Activated CD4-positive, alpha-beta T cell treated with anti-CD3 and anti-CD28 coated beads, Interleukin-2, amount 50 U/mL, for 4 hours (primary cell): Measurements from ENCODE around the gene TNS3.

ENCODE experiments used
- DNase-seq, 2 experiments: peaks; one replicate each; pipeline ENCODE4 v3.0.0-alpha.2; 2020

The TNS3 gene

DNA sequence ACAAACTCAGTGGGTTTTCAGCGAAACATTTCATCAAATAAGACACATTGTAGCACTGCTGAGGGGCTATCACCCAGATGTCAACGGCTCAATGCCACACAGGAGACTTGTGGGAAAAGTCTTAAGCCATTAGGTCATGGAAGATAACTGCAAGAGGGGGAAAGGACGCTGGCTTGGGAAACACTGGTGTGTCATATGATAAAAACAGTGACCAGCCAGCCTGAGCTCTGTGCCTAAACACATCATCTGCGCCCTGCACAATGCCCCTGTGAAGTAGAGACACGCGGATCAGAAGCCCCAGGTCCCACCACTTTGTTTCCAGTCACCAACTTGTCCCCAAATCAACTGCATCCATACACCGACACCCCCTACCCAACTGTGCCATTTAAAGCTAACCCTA lies 116.7 kb downstream of the TNS3 start:
- DNase-seq: no peak

- no peak for DNase-seq
These were observed 117.6 kb downstream of the TNS3 start for GRCh38 chr7:47464266-47464665.

DNA sequence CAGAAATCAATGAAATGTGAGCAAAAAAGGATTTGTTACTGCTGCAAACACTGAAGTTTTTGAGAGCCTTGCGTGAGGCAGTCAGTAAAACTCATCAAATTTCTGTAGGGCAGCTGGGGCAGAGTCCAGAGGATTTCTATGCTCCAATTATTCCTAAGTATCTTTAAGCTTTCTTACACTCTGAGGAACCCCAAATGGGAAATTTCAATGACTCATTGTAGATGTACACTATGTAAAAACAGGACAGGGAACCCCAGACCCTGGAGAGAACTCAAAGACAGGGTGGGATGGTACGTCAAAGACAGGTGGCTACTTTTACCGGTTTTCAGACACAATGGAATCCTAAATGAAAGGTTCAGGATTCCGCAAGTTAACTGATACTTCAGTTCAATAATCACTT lies 120.2 kb downstream of the TNS3 start:
- DNase-seq: no peak

DNA sequence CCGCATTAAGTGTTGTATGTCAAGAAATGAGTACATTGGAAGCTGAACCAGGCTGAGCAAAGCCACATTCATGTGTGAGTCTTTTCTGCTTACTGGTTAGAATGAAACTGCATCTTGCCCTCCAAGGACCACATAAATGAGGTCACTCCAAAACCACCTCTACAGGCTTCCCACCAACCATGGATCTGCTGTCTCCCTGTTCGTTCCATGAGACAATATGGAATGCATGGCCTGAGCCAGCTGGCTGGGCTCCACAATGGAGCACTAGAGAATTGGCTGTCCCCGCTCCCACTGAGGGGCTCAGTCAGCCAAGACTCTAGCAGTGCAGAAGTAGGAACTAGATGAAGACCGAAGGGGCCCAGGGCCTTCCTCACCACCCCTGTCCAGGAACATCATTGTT lies 120.8 kb downstream of the TNS3 start:
- no peak for DNase-seq

GRCh38 chr7:47460251-47460989 lies 121.5 kb downstream of the TNS3 start:
- no peak for DNase-seq

GRCh38 chr7:47458486-47458885 lies 123.4 kb downstream of the TNS3 start:
- DNase-seq: no peak

- no peak for DNase-seq
These were observed 123.9 kb downstream of the TNS3 start for GRCh38 chr7:47458057-47458456.

DNA sequence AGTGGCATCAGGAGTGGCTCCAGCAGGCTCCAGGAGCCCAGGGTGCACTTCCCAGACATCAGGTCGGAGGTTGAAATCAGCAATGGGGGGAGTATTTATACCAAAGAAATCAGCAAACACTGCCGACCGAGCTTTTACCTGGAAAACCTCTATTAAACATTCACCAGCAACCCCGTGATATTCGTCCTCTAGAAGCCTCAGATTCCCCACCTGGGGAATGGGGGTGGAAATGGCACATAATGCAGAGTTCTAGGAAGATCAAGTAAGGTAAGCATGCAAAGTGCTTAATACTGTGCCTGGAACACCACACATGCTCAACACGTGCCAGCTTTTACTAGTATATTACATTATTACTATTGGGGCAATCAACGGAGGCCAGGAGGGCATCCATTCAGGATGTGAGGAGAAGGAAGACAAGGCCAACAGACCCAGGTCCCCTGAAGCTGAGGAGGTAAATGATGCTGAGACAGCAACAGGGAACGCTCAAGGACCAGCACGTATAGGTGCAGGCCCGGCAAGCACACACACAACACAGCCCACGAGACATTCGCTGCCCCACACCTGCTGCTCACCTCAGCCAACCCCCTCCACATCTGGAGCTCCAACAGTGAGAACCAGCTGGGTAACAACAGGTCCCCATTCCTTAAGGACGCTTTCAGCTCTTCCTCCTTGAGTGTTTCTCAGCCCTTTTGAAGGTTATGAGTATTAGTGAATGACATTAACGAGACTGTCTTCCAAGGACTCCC lies 125.5 kb downstream of the TNS3 start:
- DNase-seq: no peak

DNA sequence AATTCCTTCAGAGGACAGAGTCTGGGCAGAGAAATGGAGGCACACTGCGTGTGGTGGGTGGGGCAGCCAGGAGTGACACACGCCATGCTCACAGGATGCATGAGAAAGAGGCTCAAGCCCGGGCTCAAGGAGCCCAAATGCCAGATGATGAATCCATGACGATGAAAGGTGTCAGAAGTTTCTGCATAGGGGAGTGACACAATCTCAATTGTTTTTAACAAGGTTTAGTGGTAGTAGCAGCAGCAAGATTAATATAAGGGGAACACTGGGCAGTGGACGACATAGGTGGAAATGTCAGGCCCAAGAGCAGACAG lies 126.1 kb downstream of the TNS3 start:
- DNase-seq: no peak

GRCh38 chr7:47454974-47455871 lies 126.7 kb downstream of the TNS3 start:
- DNase-seq: no peak

DNA sequence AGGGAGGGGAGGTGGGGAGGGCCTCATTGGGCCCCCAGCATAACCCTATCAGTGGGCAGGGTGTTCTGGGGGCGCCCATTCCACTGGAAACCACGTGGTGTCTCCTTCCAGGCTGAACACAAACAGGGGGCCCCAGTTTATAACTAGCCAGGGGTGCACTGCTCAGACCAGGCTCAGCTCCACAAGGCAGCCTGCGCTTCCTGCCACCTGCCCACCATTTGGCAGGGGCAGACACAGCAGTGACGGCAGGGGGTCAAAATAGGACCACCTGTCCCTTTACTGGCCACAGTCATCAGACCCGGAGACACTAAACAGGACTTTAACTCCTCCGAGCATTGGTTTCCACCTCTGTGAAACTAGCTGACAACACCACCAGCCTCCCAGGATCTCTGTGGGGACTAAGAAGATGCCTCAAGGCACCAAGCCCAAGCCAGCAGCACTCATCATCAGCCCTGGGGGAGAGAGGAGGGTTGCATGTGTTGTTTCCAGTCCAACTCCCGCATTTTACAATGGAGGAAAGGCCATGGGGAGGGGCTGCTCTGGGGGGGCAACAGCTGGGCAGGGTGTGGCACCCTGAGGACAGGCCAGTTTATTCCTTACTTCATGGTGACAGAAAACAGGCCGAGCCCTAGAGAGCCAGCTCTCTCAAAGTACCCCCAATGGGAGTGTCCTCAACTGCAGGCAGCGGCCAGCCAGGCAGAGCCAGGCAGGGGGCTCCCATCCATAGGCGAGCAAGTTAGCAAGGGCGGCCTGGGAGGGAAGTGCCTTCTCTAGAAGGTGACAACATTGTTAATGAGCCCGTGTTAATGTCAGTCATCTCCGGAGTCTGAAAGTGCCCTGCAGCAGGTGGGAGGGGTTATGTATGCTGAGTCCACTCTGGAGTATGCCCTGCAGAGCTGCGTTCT lies 127.6 kb downstream of the TNS3 start:
- DNase-seq: no peak

DNA sequence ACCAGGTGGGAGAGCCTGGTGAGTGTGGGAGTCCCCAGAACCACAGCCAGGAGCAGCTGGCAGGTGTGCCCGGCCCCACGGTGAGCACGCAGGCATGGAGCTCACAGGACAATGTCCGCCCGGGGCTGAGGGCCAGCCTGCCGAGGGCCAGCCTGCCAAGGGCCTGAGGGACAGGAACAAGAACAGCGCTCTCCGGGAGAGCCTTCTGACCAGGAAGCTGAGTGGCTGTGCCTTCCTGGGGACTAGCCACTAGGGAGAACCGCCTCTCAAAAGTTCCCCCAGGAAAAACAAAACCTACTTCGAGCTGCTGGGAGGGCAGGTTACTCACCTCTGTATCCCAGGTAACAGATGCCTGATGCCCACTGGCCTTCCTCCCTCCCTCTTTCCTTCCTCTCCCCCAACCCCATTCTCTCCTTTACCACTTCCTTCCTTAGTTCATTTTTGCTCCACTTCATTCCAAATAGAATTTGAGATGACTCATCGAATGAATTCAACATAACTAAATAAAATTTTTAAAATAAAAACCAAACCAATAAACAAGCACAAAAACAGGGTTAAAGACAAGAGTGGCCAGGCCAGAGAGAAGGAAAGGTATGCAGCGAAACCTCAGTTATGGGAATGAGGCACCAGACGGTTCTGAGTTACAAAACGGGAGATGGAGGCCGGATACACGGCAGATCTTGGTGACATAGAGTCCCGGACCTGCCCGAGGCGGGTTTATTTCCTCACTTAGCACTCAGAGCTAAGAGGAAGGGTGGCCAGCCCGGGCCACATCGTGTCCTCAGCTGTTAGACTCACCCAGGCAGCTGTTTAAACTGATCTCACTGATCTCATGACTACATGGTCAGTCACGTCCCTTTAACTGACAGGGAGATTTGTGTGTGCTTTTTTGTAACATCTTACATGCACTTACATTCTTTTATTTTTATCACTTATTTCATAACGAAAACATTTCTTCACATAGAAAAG lies 128.5 kb downstream of the TNS3 start:
- no peak for DNase-seq

DNA sequence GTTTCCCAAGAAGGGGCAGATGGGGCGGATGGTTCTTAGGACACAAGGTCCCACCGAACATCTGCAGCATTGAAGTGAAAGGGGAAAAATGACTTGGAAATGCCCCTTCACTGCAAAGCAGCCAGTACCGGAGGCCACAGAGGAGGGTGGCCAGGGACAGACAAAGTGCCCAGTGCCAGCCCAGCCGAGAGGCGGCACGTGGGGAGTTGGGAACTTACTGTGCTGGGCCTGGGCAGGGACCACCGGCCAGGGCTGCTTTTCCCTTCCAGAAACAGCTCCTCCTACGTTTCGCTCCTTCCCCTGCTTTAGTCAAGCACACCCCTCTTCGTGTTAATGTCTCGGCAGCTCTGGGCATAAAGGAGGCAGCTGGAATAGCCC lies 129.2 kb downstream of the TNS3 start:
- DNase-seq: no peak

- no peak for DNase-seq
These were observed 129.6 kb downstream of the TNS3 start for GRCh38 chr7:47452295-47452694.

DNA sequence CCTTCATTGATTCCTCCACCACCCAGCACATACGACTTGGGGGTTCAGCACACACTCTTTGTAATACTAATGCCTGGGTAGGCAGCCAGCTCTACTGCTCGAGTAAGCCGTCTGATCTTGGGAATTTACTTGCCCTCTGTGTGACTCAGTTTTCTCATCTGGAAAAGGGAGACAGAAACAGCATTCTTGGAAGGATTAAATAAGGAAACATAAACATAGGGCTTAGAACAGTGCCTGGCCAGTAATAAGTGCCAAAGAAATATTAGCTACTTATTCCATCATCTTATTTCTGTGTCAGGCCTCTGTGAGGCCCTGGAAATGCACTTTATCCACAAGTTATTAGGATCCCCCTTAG lies 130.1 kb downstream of the TNS3 start:
- DNase-seq: no peak

- DNase-seq: no peak
These were observed 131.9 kb downstream of the TNS3 start for GRCh38 chr7:47449810-47450590.

DNA sequence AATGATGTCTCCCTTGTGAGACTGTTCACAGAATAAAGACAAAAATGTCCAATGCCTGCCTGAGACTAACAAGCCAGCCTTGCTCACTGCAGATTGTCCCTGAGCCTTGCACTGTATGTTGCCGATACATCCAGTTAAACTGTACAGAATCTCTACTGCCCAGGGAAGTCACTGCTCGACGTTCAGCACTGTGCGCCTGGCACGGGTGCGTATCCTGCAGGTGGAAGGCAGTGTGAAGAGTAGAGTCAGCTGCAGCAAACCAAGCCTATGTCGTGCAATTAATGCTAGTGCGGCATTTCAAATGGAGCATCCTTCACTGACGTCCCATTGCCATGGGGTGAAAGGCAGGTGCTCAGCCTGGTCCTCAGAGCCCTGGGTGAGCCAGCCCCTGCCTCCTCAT lies 132.9 kb downstream of the TNS3 start:
- DNase-seq: no peak

- DNase-seq: no peak
These were observed 134.1 kb downstream of the TNS3 start for GRCh38 chr7:47447621-47448349.

DNA sequence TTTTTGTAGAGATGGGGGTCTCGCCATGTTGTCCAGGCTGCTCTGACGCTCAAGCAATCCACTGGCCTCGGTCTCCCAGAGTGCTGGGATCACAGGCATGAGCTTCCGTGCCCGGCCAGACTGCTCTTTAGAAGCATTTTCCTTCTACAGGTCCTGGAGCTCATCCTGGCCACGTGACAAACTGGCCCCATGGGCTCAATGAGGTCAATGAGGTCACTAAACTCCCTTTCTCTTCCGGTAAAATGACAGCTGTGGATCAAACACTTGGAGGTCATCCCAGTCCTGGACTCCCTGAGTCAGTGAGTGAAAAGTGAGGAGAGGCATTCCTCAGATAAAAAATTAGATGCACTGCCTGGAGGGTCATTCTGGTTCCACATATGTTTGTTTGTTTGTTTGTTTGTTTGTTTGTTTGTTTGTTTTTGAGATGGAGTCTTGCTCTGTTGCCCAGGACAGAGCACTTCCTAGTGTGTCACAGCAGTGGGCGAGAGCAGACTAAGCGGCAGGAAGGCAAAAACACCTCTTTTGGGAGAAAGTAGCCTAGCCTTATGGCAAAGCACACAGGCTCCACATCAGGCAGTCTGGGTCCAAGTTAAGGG lies 134.9 kb downstream of the TNS3 start:
- no peak for DNase-seq
